Osteoblast (primary cell): ENCODE data around the gene SYT2. TPM values are rescaled to one million over a fixed set of nuclear protein-coding genes. Genes with fewer than 3 reads are reported as not detected.

Experiments used
- DNase-seq: peaks from one replicate; pipeline ENCODE4 v3.0.0; 2011; ENCODE audit warnings: low spot score, mixed read lengths; ENCODE audit not compliant: insufficient read length; ENCODE audit errors: missing footprints
- H2AFZ ChIP-seq: 2 replicates; pipeline ENCODE4 v1.6.0; 2011; ENCODE audit warnings: mild to moderate bottlenecking, low read length
- H3K27ac ChIP-seq: 2 replicates; pipeline ENCODE4 v1.5.1; 2011; ENCODE audit warnings: mild to moderate bottlenecking, low read depth, low read length, moderate library complexity
- H3K27me3 ChIP-seq: 2 replicates; pipeline ENCODE4 v1.6.0; 2012; ENCODE audit warnings: mild to moderate bottlenecking, control low read depth, inconsistent platforms, low read length, moderate library complexity; ENCODE audit not compliant: insufficient read depth
- H3K36me3 ChIP-seq: 2 replicates; pipeline ENCODE4 v1.5.1; 2011; ENCODE audit warnings: mild to moderate bottlenecking, low read length, control low read depth, moderate library complexity; ENCODE audit not compliant: insufficient read depth
- H3K4me1 ChIP-seq: 2 replicates; pipeline ENCODE4 v1.5.1; 2011; ENCODE audit warnings: mild to moderate bottlenecking, low read length, control low read depth, moderate library complexity; ENCODE audit not compliant: insufficient read depth
- H3K4me2 ChIP-seq: 2 replicates; pipeline ENCODE4 v1.6.0; 2011; ENCODE audit warnings: mild to moderate bottlenecking, low read length; ENCODE audit not compliant: insufficient read depth
- H3K4me3 ChIP-seq: fragments of 200-600 bp; sonication (generic); 3 replicates; pipeline ENCODE4 v1.5.1; 2012; ENCODE audit warnings: mild to moderate bottlenecking, low read length, inconsistent platforms; ENCODE audit not compliant: insufficient read depth
- H3K79me2 ChIP-seq: 2 replicates; pipeline ENCODE4 v1.6.0; 2012; ENCODE audit warnings: mild to moderate bottlenecking, low read length, control low read depth, inconsistent platforms; ENCODE audit not compliant: insufficient read depth
- H3K9me3 ChIP-seq: 2 replicates; pipeline ENCODE4 v1.5.1; 2011; ENCODE audit warnings: low read depth, low read length, control low read depth
- H4K20me1 ChIP-seq: 2 replicates; pipeline ENCODE4 v1.6.0; 2012; ENCODE audit warnings: mild to moderate bottlenecking, low read length, control low read depth; ENCODE audit not compliant: insufficient read depth
- total RNA-seq: library from RNA; depleted of rRNA; stranded (reverse); fragments of >200 nt; gene quantifications from 2 replicates; pipeline ENCODE4 v1.2.3, GENCODE V29; 2012
- TF ChIP-seq, protein P1 (sequence below): IDR thresholded peaks from 2 replicates; pipeline ENCODE4 v1.5.1; 2011; ENCODE audit warnings: mild to moderate bottlenecking, low read depth, low read length, moderate library complexity; ENCODE audit errors: extremely low read depth

The SYT2 gene
- total RNA-seq, 1 donor, result not detected

DNA sequence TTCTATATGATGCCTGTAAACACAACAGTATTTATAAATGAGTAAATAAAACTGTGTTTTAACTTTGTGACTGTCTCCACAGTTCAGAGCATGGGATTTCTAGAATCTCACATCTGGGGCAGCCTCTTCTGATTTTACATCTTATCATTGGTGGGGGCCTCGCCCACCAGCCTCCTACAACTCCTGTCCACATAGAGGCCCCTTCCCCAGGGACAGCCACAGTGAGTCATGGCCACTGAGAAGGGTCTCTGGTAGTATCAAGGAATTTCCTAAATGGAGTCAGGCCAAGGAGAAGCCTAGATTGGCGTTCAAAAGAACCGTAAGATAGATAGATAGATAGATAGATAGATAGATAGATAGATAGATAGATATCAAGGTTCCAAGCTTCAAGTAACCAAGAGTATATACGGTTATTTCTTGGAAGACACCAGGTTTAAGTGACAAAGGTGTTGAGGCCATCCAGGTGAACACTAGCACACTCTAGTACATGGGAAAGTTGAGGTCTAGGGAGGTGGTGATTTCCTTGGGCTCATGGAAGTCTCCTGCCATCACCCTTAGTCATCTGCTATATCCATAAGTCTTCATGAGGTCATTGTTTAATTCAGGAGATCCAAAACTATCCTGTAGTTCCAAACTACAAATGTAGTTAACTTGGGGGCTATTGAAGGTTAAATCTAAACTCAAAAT, 121.6 kb downstream of the SYT2 start:
- Histone ChIP-seq H3K9me3 (no peaks in the 10 kb centered on the region), H3K79me2 (no peaks in the 10 kb centered on the region), H4K20me1 (no peaks in the 10 kb centered on the region), H3K27ac (peak overlapping the region; percentile 86), H3K4me1 (peaks cover 54% of the 10 kb centered on the region), H3K4me2 (peak overlapping the region; percentile 53), H3K27me3 (no peaks in the 10 kb centered on the region), H3K4me3 (peak overlapping the region; percentile 2), H3K36me3 (no peaks in the 10 kb centered on the region), H2AFZ (no peak overlapping the region)
- TF ChIP-seq, protein P1, sequence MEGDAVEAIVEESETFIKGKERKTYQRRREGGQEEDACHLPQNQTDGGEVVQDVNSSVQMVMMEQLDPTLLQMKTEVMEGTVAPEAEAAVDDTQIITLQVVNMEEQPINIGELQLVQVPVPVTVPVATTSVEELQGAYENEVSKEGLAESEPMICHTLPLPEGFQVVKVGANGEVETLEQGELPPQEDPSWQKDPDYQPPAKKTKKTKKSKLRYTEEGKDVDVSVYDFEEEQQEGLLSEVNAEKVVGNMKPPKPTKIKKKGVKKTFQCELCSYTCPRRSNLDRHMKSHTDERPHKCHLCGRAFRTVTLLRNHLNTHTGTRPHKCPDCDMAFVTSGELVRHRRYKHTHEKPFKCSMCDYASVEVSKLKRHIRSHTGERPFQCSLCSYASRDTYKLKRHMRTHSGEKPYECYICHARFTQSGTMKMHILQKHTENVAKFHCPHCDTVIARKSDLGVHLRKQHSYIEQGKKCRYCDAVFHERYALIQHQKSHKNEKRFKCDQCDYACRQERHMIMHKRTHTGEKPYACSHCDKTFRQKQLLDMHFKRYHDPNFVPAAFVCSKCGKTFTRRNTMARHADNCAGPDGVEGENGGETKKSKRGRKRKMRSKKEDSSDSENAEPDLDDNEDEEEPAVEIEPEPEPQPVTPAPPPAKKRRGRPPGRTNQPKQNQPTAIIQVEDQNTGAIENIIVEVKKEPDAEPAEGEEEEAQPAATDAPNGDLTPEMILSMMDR, result no peak
- DNase-seq, result peak; percentile 80

DNA sequence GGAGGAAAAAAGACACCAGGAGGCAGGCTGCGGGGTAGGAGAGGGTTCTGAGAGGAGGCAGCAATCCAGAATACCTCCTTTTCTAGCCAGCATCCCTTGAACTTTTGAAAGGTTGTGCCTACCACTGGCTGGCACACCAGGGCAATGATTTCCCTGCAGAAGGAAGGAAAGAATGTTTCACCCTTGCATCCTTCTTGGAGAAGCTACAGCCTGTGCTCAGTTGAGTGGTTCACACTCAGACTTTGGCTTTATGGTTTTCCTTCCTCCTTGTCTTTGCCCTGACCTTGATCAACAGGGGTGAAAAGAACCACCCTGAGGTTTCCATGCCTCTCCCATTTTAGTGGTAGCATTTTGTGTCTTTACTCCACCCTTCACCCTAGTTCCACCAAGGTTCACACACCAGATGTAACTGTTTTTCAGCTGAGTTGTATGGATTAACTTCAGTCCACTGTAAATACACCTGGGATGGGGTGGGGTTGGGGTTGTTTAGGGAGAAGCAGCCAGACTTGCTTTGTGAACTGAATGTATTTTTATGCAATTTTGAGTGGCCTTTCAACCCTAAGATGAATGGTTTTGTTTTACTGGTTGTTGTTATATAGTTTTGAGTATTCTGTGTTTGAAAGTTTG, 122.3 kb downstream of the SYT2 start:
- Histone ChIP-seq H3K36me3 (no peaks in the 10 kb centered on the region), H3K27ac (peak overlapping the region; percentile 86), H4K20me1 (no peaks in the 10 kb centered on the region), H3K27me3 (no peaks in the 10 kb centered on the region), H3K79me2 (no peaks in the 10 kb centered on the region), H3K4me1 (peaks cover 54% of the 10 kb centered on the region), H2AFZ (no peak overlapping the region), H3K4me3 (no peak overlapping the region), H3K9me3 (no peaks in the 10 kb centered on the region), H3K4me2 (no peak overlapping the region)
- no peak for DNase-seq
- TF ChIP-seq, protein P1, result no peak

DNA sequence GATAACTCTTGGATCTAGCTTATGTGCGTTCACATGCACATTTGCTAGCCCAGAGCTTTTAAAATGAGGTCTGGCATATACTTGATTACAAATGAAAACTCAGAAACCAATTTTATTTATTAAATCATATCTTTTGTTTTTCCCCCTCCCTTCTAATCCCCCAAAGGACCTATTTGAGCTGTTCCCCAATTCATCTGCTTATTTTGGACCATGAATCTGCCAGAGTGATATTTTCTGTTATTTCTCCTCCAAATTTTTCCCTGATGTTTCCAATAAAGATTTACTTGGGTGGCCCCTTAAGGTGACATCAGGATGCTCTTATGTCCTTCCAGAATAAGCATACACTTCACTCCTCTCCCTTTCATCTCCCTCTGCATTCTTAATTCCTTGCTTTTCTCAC, 123.4 kb downstream of the SYT2 start:
- Histone ChIP-seq H3K27me3 (no peaks in the 10 kb centered on the region), H2AFZ (no peak overlapping the region), H3K4me1 (peaks cover 54% of the 10 kb centered on the region), H3K4me3 (no peak overlapping the region), H3K36me3 (no peaks in the 10 kb centered on the region), H3K9me3 (no peaks in the 10 kb centered on the region), H4K20me1 (no peaks in the 10 kb centered on the region), H3K27ac (peak overlapping the region; percentile 38), H3K4me2 (peak overlapping the region; percentile 8), H3K79me2 (no peaks in the 10 kb centered on the region)
- no peak for DNase-seq
- TF ChIP-seq, protein P1, result no peak

DNA sequence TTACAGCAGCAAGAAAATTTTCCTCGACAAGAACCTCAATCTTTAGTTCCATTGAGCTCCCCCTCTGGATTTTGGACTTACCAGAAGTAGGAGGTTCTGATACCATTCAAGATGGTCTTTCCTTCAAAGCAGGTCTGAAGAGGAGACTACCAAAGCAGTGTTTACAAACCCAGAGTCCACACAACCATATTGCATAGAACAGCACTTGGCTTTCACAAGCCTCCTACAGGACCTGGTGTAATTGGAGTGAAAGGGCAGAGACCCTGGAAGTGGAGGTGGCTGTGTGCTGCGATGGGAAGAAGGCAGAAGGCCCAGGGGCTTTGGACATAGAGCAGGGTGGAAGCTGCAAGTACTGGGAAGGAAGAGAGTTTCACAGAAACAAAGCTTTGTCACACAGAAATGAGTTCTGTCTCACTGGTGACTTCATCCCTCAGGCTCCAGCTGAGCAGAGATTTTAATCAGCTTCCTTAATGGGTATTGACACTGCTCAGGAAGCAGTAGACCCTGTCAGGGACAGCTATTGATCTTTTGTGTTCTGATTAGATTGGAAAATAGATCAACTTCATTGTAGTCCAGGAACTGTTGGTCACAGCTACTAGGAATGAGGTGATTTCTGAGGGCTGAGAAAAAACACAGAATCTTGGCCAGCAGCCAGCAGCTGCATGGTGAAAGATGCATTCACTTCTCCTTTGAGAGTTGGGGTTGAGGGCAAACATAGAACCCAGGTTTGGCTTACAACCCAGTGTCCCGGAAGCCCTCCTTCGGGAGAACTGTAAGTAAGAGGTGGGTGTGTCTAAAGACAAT, 124.0 kb downstream of the SYT2 start:
- Histone ChIP-seq H3K27me3 (no peaks in the 10 kb centered on the region), H2AFZ (peak overlapping the region; percentile 8), H3K4me2 (peak overlapping the region; percentile 8), H3K36me3 (no peaks in the 10 kb centered on the region), H3K4me3 (no peak overlapping the region), H3K4me1 (peaks cover 54% of the 10 kb centered on the region), H3K79me2 (no peaks in the 10 kb centered on the region), H3K27ac (peak overlapping the region; percentile 38), H4K20me1 (no peaks in the 10 kb centered on the region), H3K9me3 (no peaks in the 10 kb centered on the region)
- peak; percentile 67 for DNase-seq
- TF ChIP-seq, protein P1, result no peak
